HG02798 (cell line): ENCODE data around the gene MAOA.

ENCODE experiments used
- ATAC-seq: cut with Tn5 transposase; IDR thresholded peaks from one replicate; pipeline ENCODE4 v1.9.1; 2021; ENCODE audit warnings: mild to moderate bottlenecking; ENCODE audit not compliant: unreplicated experiment, poor library complexity

The MAOA gene

GRCh38 chrX:43745938-43746721 is 90.0 kb downstream of the MAOA start:
- no peak for ATAC-seq

DNA sequence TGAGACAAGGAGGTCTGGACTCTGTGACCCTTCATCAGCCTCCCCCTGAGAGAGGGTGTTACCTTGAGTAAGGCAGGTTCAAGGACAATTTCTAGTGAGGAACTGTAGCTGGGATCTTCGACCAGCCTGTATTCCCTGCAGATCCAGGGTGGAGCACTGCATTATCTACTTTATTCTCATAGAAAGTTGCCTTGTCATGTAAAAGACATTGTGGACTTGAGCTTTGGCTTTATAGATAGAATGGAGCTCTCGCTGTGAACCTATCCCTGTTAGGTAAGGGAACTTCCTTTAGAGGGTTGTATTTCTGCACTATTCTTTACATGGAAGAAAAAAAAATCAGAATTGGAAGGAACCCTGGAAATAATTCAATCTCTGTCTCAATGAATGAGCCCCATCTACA is 91.4 kb downstream of the MAOA start:
- no peak for ATAC-seq

GRCh38 chrX:43750248-43750676 is 94.2 kb downstream of the MAOA start:
- peak; percentile 57 for ATAC-seq

DNA sequence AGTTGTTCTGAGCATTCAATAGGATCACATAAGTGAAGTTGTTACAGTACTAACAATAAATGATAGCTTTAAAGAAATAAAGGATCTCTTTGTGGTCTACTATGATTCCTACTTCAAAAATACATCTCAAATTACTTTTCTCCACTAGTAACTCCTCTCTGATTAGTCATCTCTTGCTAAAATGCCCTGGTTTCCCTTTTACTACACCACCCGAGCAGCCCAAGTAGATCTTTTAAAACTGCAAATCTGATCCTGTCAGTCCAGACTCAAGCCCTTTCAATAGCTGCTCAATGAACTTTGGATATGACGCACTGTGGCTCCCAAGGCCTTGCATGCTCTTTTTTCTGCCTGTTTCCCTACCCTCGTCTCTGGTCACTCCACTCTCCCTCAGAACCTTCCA is 97.5 kb downstream of the MAOA start:
- ATAC-seq: no peak

- ATAC-seq: no peak
Observed at GRCh38 chrX:43756076-43756475, 100.0 kb downstream of the MAOA start.

GRCh38 chrX:43758044-43758443 is 101.9 kb downstream of the MAOA start:
- no peak for ATAC-seq

DNA sequence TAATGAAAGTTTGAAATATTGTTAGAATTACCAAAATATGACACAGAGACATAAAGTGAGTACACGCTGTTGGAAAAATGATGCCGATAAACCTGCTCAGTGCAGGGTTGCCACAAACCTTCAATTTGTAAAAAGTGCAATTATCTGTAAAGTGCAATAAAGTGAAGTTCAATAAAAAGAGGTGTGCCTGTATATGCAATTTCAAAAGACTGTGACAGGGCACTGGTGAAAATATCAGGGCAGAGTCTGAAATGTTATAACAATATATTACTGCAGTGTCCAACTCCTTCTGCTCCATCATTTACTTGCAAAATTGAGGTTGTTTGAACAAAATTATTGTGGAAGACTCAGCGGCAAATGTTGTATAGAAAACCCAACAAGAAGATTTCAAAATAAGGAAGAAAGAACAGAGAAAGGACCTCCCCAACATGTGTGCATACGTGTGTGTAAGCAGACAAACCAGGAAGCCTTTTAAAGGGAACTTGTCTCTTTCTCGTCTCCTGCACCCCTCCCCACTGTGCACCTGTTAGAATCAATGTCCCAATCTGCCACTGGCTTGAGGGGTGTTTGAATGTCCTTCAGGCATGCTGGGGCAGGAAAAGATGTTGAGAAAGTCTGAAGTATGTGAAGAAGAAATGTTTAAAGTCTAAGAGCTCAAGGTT is 130.0 kb downstream of the MAOA start:
- no peak for ATAC-seq
